HCT116 (cell line): Measurements from ENCODE around the gene SOST. TPM values are rescaled to one million over a fixed set of nuclear protein-coding genes. Genes with fewer than 3 reads are reported as not detected.

Experiments used
- ATAC-seq: fragments of 200-7000 bp; cut with Tn5 transposase; 2 replicates; pipeline ENCODE4 v1.9.1; 2020; ENCODE audit warnings: mild to moderate bottlenecking, moderate library complexity
- BruUV-seq: library from RNA; stranded (reverse); fragments of 400-500 nt; replicated peaks from 2 replicates; lab custom pipeline; 2021; lab: Mats Ljungman, UMichigan
- CTCF ChIA-PET: fragments of 300-600 bp; sonication (Branson Sonifier 250); formaldehyde crosslinking; loops from one replicate; lab custom pipeline; 2021; ENCODE audit warnings: antibody characterized with exemption; lab: Charles Lee
- POLR2A ChIA-PET: fragments of 300-600, 350-600 bp; sonication (Branson Sonifier 250); formaldehyde crosslinking; loops from one replicate; lab custom pipeline; 2021; ENCODE audit warnings: antibody characterized with exemption; lab: Charles Lee
- RAD21 ChIA-PET, 2 experiments: fragments of 300-600 bp; sonication (Branson Sonifier 250); formaldehyde crosslinking; loops; one replicate each; lab custom pipeline; 2023; ENCODE audit warnings: low total read pairs in 2 of 2; ENCODE audit not compliant: uncharacterized antibody in 2 of 2, unreplicated experiment in 2 of 2, low non-redundant PET in 1 of 2; lab: Charles Lee
- DNase-seq: peaks from one replicate; pipeline ENCODE4 v3.0.0-alpha.2; 2010; ENCODE audit warnings: low read depth, low spot score
- H2AFZ ChIP-seq: fragments of 200-600 bp; shearing (Covaris generic), sonication (generic); 2 replicates; pipeline ENCODE4 v1.6.1; 2017; ENCODE audit warnings: low read depth, mixed run types, mixed read lengths, antibody characterized with exemption, low read length; ENCODE audit not compliant: poor library complexity, severe bottlenecking
- H3K27ac ChIP-seq: 2 replicates; pipeline ENCODE4 v1.5.1; 2012; ENCODE audit warnings: low read depth, low read length
- H3K27me3 ChIP-seq: fragments of 200-600 bp; sonication (generic); 2 replicates; pipeline ENCODE4 v1.6.1; 2016; ENCODE audit warnings: mixed run types, low read length, mixed read lengths; ENCODE audit not compliant: insufficient read depth
- H3K36me3 ChIP-seq, 2 experiments: fragments of 200-500 bp in 1 of 2; fragments of 200-600 bp in 1 of 2; sonication (Bioruptor generic) in 1 of 2; sonication (generic) in 1 of 2; 2 replicates each; pipeline versions ENCODE4 v1.5.1 to v1.6.1; 2014 to 2016; ENCODE audit warnings: low read length in 2 of 2, inconsistent platforms in 1 of 2, mixed read lengths in 1 of 2, mixed run types in 1 of 2; ENCODE audit not compliant: insufficient read depth in 2 of 2, control insufficient read depth in 1 of 2
- H3K4me1 ChIP-seq, 2 experiments: fragments of 200-600 bp in 1 of 2; sonication (generic) in 1 of 2; 2 replicates each; pipeline versions ENCODE4 v1.5.1 to v1.6.1; 2012 to 2017; ENCODE audit warnings: low read length in 2 of 2, inconsistent platforms in 1 of 2, mild to moderate bottlenecking in 1 of 2, mixed read lengths in 1 of 2, mixed run types in 1 of 2, moderate library complexity in 1 of 2; ENCODE audit not compliant: insufficient read depth in 2 of 2, control insufficient read depth in 1 of 2
- H3K4me2 ChIP-seq: fragments of 200-600 bp; sonication (generic); 2 replicates; pipeline ENCODE4 v1.6.1; 2017; ENCODE audit warnings: mixed run types, low read length, mixed read lengths
- H3K4me3 ChIP-seq, 2 experiments: fragments of 200-600 bp in 1 of 2; sonication (generic) in 1 of 2; replicated peaks in 1 of 2; 2 replicates each; pipeline ENCODE4 v1.5.1; 2011 to 2016; ENCODE audit warnings: low read length in 2 of 2, control low read depth in 1 of 2, low read depth in 1 of 2, mild to moderate bottlenecking in 1 of 2, mixed read lengths in 1 of 2, mixed run types in 1 of 2
- H3K79me2 ChIP-seq: fragments of 200-600 bp; sonication (generic); 2 replicates; pipeline ENCODE4 v1.6.1; 2017; ENCODE audit warnings: mild to moderate bottlenecking, mixed run types, low read length, moderate library complexity, mixed read lengths; ENCODE audit not compliant: insufficient read depth
- H3K9ac ChIP-seq: fragments of 200-600 bp; sonication (generic); 2 replicates; pipeline ENCODE4 v1.6.1; 2016; ENCODE audit warnings: low read length, mixed read lengths
- H3K9me2 ChIP-seq: fragments of 200-600 bp; sonication (generic), shearing (Covaris generic); 2 replicates; pipeline ENCODE4 v1.6.1; 2017; ENCODE audit warnings: mixed run types, mild to moderate bottlenecking, moderate library complexity; ENCODE audit not compliant: insufficient read depth
- H3K9me3 ChIP-seq, 2 experiments: fragments of 200-500 bp in 1 of 2; fragments of 200-600 bp in 1 of 2; sonication (Bioruptor generic) in 1 of 2; sonication (generic) in 1 of 2; 2 replicates each; pipeline ENCODE4 v1.6.1; 2014 to 2017; ENCODE audit warnings: low read length in 2 of 2, mixed read lengths in 2 of 2, inconsistent platforms in 1 of 2, low read depth in 1 of 2, mild to moderate bottlenecking in 1 of 2, mixed run types in 1 of 2, moderate library complexity in 1 of 2; ENCODE audit not compliant: control insufficient read depth in 1 of 2, insufficient read depth in 1 of 2
- H4K20me1 ChIP-seq: fragments of 200-600 bp; sonication (generic), shearing (Covaris generic); 2 replicates; pipeline ENCODE4 v1.6.1; 2017; ENCODE audit warnings: mixed run types, mild to moderate bottlenecking, moderate library complexity; ENCODE audit not compliant: insufficient read depth
- CBX3 ChIP-seq: IDR thresholded peaks from 2 replicates; pipeline ENCODE4 v1.6.1; 2012; ENCODE audit warnings: low read depth
- CTCF ChIP-seq, 3 experiments: fragments of 200-600 bp in 1 of 3; sonication (generic) in 1 of 3; IDR thresholded peaks in 2 of 3; conservative IDR thresholded peaks in 1 of 3; 2 replicates each; pipeline ENCODE4 v1.5.1; 2012 to 2017; ENCODE audit warnings: low read depth in 2 of 3, low read length in 2 of 3, antibody characterized with exemption in 1 of 3, borderline replicate concordance in 1 of 3, control low read depth in 1 of 3, mild to moderate bottlenecking in 1 of 3, mixed read lengths in 1 of 3, mixed run types in 1 of 3, moderate library complexity in 1 of 3; ENCODE audit not compliant: insufficient read depth in 1 of 3
- EGR1 ChIP-seq: IDR thresholded peaks from 2 replicates; pipeline ENCODE4 v1.6.1; 2012; ENCODE audit warnings: low read depth
- ELF1 ChIP-seq: IDR thresholded peaks from 2 replicates; pipeline ENCODE4 v1.6.1; 2012; ENCODE audit warnings: low read depth, borderline replicate concordance
- EZH2phosphoT487 ChIP-seq: fragments of 200-600 bp; IDR thresholded peaks from 2 replicates; pipeline ENCODE4 v1.6.1; 2018; ENCODE audit warnings: antibody characterized with exemption, borderline replicate concordance
- JUND ChIP-seq: IDR thresholded peaks from 2 replicates; pipeline ENCODE4 v1.6.1; 2012
- MAX ChIP-seq: IDR thresholded peaks from 2 replicates; pipeline ENCODE4 v1.6.1; 2012
- POLR2A ChIP-seq: IDR thresholded peaks from 2 replicates; pipeline ENCODE4 v1.7.0; 2011; ENCODE audit warnings: borderline replicate concordance; ENCODE audit not compliant: insufficient read depth, insufficient read length; ENCODE audit errors: extremely low read depth
- POLR2AphosphoS5 ChIP-seq: IDR thresholded peaks from 2 replicates; pipeline ENCODE4 v1.6.1; 2011; ENCODE audit warnings: mild to moderate bottlenecking, low read depth, low read length, moderate library complexity
- REST ChIP-seq: IDR thresholded peaks from 2 replicates; pipeline ENCODE4 v1.6.1; 2012; ENCODE audit warnings: low read depth
- SIN3A ChIP-seq: IDR thresholded peaks from 2 replicates; pipeline ENCODE4 v1.6.1; 2012; ENCODE audit warnings: low read depth
- SP1 ChIP-seq: IDR thresholded peaks from 2 replicates; pipeline ENCODE4 v1.6.1; 2012; ENCODE audit warnings: low read depth
- SRF ChIP-seq: IDR thresholded peaks from 2 replicates; pipeline ENCODE4 v1.6.1; 2012; ENCODE audit warnings: low read depth
- YY1 ChIP-seq: IDR thresholded peaks from 2 replicates; pipeline ENCODE4 v1.6.1; 2011; ENCODE audit warnings: low read length, low read depth, moderate library complexity, mild to moderate bottlenecking; ENCODE audit not compliant: insufficient replicate concordance; ENCODE audit errors: extremely low read depth
- ZBTB33 ChIP-seq: IDR thresholded peaks from 2 replicates; pipeline ENCODE4 v1.6.1; 2011; ENCODE audit warnings: mild to moderate bottlenecking, low read length, moderate library complexity; ENCODE audit not compliant: insufficient replicate concordance; ENCODE audit errors: extremely low read depth
- ZNF274 ChIP-seq: fragments of 200-500 bp; sonication (Bioruptor generic); IDR thresholded peaks from 2 replicates; pipeline ENCODE4 v1.6.1; 2014; ENCODE audit warnings: mild to moderate bottlenecking, low read depth, low read length, inconsistent platforms
- intact Hi-C: fragments of 100-400 bp; cut with micrococcal nuclease; formaldehyde crosslinking; loops from 2 replicates; pipeline ENCODE4 v1.10.0; 2022
- total RNA-seq: library from RNA; stranded (reverse); gene quantifications from one replicate; pipeline ENCODE4 v1.2.1, GENCODE V29; 2021; ENCODE audit not compliant: unreplicated experiment

Gene SOST
- total RNA-seq, 1 experiment from 2014 or later, result not detected

GRCh38 chr17:43784628-43785101 lies 26.1 kb upstream of the SOST start (continued):
- TF ChIP-seq ZBTB33 (no peak), SIN3A (no peak), EZH2phosphoT487 (no peak), POLR2AphosphoS5 (no peak), YY1 (no peak)

- H3K4me1 ChIP-seq, result peaks cover 3 to 8% of the 10 kb centered on the region in 2 experiments; a peak in 3 of 4 replicates
- H3K9me2 ChIP-seq, result no peaks in the 10 kb centered on the region
- CTCF ChIA-PET, result no interaction called here
- H2AFZ ChIP-seq, result no peak overlapping the region
- H3K27me3 ChIP-seq, result no peaks in the 10 kb centered on the region
- ATAC-seq (no peak), DNase-seq (no peak)
- no peaks in the 10 kb centered on the region for H3K36me3 ChIP-seq
- no peak overlapping the region for H3K4me2 ChIP-seq
- H3K79me2 ChIP-seq, result no peaks in the 10 kb centered on the region
- RAD21 ChIA-PET, result no interaction called here
- H3K9me3 ChIP-seq, result no peaks in the 10 kb centered on the region
- H3K9ac ChIP-seq, result no peak overlapping the region
- POLR2A ChIA-PET, result no interaction called here
- H3K4me3 ChIP-seq, result no peak overlapping the region
- H3K27ac ChIP-seq, result no peak overlapping the region
- no peaks in the 10 kb centered on the region for H4K20me1 ChIP-seq
- BruUV-seq, result no TSS peak
- intact Hi-C loops, result no loop called here
- TF ChIP-seq ELF1 (no peak), MAX (no peak), JUND (no peak), SIN3A (no peak), ZNF274 (no peak), ZBTB33 (no peak), SRF (no peak), CTCF (IDR thresholded peaks at IDR 0.05 in 2 of 3, conservative IDR thresholded peaks at IDR 0.05 in 1 of 3; ENCODE audit: borderline replicate concordance in 1 of 3, insufficient read depth in 1 of 3, low read depth in 2 of 3, low read length in 2 of 3) (no peak), REST (no peak), POLR2A (no peak), CBX3 (no peak), EGR1 (no peak), SP1 (no peak)
Observed at GRCh38 chr17:43784068-43784467, 25.5 kb upstream of the SOST start.
